Lower leg skin (tissue), 3 donors: ENCODE measurements around the gene TTC7B.

ENCODE experiments used
- CTCF ChIP-seq, 3 donors: fragments of 450-650 bp; IDR thresholded peaks; one replicate each; pipeline ENCODE4 v1.5.1; 2016; ENCODE audit warnings: antibody characterized with exemption in 3 of 3, mild to moderate bottlenecking in 3 of 3, moderate library complexity in 2 of 3
- POLR2A ChIP-seq, 2 donors: fragments of 450-650 bp; IDR thresholded peaks; one replicate each; pipeline ENCODE4 v1.6.1; 2016 to 2017; ENCODE audit warnings: antibody characterized with exemption in 2 of 2, mild to moderate bottlenecking in 1 of 2, moderate library complexity in 1 of 2

GRCh38 chr14:90842726-90843125, 26.5 kb upstream of the TTC7B start:
- TF ChIP-seq CTCF (IDR thresholded peaks at IDR 0.05): no peak
- TF ChIP-seq POLR2A (IDR thresholded peaks at IDR 0.05): no peak
